Brain pericyte (primary cell): ENCODE results near the gene ITGA2B.
"Not testable (repeated sequence)": the region's sequence is repeated elsewhere in the genome, so short reads cannot be mapped to it uniquely, and the experiment has no call there.

Experiments used
- DNase-seq: peaks from one replicate; pipeline ENCODE4 v3.0.0-alpha.2; 2012; ENCODE audit warnings: low read depth, low spot score

ITGA2B gene

DNA sequence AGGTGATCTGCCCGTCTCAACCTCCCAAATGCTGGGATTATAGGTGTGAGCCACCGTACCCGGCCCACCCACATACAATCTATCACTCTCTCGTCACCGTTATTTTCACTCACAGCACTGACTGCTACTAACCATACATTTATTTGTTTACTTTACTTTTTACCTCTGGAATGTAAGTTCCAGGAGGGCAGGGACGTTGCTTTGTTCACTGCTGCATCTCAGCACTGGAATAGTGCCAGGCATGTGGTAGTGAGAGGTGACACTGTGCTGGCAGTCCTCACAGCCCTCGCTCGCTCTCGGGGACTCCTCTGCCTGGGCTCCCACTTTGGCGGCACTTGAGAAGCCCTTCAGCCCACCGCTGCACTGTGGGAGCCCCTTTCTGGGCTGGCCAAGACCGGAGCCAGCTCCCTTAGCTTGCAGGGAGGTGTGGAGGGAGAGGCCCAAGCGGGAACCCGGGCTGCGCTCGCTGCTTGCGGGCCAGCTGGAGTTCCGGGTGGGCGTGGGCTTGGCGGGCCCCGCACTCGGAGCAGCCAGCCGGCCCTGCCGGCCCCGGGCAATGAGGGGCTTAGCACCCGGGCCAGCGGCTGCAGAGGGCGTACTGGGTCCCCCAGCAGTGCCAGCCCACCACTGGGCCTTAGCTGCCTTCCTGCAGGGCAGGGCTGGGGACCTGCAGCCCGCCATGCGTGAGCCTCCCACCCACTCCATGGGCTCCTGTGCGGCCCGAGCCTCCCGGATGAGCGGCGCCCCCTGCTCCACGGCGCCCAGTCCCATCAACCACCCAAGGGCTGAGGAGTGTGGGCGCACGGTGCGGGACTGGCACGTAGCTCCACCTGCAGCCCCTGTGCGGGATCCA is 20.8 kb downstream of the ITGA2B start:
- not testable (repeated sequence) for DNase-seq

DNA sequence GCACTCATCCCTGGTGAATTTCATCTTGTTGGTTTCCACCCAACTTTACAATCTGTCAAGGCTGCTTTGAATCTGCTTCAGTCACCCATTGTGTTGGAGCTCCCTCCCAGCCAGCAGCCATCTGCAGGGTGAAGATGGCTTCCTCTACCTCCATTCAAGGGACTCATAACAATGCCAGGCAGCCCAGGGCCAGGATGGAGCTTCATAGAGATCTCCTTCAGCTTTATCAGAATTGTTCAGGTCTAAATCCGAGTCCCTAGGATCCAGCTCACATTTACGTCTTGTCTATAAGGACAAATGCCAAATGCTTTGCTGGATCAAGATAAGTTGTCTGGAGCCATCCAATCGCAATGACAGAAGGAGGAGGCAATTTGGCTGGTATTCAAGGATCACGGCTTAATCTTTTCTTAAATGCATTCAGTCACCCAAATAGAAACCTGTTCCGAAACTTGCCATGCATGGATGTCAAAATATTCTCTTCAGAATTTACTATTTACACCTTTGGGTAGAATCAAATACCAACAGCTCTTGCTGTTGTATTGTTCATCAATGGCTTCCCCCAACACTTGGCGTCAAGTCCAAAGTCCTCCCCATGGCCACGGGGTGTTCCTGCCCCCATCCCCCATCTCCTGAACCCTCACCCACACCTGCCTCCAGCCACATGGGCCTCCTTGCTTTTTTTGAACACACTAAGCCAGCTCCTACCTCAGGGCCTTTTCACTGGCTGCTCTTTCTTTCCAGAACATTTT is 22.0 kb downstream of the ITGA2B start:
- no peak for DNase-seq

DNA sequence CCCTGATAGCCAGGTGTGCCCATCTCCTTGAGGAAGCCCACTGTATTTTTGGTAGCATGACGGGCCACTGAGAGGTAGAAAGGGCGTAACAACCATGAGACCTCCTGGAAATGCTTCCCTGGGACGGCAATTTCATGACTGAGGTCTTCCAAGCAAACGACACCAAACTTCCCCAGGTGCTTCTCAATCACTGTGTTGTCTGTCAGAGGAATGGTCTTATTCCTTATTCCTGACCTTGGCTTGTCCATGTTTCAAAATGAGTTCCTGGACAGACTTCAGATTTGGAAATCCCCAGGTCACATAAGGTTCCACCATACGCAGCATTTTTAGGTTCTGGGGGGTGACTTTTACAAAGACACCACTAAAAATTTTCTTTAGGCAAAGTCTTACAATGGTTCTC is 24.4 kb downstream of the ITGA2B start:
- not testable (repeated sequence) for DNase-seq

DNA sequence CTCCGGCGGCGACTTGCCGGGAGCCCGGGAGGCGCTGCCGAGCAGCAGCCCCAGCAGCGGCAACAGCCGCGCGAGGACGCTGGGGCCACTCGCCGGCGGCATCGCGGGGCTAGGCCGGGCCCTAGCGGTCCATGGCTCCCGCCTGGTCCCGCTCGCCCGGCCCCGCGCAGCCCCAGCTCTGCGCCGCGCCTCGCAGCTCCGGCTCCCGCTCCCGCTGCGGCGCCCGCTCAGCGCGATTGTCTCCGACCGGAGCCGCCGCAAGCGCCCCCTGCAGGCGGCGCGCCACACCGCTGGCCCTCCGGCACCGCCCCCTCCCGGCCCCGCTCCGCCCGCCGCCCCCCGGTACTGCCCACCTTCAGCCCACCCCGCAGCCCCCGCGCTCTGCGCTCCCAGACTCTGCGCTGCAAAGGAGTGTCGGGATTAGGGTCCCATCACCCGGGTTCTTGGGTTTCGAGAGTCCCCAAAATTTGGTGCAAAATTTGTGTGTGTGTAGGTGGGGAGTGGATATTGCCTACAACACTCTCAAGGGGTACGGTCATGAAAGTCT is 25.8 kb downstream of the ITGA2B start, which contains the start of gene FAM171A2:
FAM171A2 (minus strand) TSS at position 241 of the 547 bp plus-strand sequence; CDS start at position 102, 139 bp downstream.
- no peak for DNase-seq

DNA sequence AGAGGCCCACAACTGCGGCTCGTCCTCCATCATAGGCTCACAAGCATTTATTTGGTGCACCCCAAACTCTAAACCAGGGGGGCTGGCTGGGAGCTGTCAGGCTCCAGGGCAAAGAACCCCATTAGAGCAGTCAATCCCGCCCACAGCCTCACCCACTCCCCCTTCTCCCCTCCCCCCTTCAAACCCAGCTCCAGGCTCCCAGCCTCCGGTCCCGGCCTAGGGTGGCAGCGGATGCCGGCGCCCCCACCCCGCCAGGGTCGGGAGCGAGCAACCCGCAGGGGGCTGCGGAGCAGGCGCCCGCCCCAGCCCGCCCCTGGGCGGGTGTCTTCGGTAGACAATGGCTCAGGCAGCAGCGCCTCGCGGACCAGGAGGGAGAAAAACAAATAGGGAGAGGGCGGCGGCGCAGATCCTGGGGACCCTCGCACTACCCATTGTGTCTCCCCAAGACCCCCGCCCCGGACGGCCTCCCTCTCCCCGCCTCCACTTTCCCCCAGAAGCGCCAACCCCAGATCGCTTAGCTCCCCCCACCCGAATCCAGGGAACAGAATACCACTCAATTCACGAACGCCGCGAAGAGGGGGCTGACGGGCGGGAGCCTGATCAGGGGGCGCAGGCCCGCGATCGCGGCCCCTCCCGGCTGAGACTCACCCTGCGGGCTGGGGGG is 26.4 kb downstream of the ITGA2B start:
- DNase-seq: no peak

DNA sequence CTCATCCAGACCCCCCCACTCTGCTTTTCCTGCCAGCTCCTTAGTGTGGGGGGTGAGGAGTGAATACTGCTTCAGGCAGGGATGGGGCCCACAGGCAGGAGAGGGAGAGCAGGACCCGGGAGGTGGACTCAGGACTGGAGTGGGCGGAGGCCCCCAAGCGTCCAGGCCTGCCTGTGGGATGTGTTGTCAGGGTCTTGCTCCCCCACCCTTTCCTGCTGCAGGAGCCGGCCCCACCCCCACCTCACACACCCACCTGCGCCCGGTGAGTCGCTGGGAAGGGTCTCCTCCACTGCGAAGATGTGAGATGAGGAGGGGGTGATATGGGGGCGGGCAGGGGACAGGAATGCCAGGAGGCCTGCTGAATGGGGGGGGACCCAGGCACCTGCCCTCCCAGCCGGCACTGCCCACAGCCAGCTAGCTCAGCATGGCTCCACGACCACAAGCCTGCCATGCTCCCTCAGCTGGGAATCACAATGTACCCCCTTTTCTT is 26.9 kb downstream of the ITGA2B start:
- no peak for DNase-seq

DNA sequence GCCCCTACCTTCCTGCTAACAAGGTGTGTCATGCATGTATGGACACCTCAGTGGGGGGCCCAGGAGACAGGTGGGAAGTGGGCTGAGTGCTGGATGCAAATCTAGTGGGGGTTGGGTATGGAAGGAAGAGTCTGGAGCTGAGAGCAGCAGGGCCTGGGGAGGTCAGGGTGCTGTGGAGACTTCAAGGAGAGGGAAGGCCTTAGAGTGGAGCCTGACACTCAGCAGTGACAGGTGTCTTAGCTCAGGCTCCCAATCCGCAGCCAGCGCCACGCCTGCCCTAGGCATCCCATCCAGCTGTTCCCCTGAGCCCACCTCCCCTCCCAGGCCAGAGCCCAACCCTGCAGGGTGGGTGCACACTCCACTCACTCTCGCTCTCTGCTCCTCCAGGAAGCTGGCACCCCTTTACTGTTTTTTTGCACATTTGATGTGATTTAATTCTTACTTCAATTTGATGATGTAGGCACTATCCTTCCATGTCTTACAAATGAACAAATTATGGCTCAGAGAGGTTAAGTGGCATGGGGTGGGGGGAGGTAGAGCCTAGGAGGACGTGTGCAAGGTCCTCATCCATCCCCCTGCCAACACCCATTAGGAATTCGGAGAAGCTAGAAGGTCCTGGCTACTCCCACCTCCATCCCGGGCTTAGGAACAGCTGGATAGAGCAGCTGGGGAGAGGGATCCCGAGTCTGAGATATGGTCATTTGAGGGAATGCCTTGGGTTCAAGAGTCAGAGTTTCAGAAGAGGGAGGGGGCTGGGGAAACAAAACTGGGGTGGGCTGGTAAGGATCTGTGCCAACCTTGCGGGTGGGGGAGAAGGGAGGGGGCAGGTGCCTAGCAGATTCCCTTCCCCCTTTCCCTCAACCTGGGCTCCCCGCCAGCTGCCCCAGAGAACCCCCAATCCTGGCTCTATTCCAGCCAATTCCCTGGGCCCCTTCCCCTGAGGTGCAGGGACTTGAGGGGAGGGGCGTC is 27.9 kb downstream of the ITGA2B start:
- no peak for DNase-seq

DNA sequence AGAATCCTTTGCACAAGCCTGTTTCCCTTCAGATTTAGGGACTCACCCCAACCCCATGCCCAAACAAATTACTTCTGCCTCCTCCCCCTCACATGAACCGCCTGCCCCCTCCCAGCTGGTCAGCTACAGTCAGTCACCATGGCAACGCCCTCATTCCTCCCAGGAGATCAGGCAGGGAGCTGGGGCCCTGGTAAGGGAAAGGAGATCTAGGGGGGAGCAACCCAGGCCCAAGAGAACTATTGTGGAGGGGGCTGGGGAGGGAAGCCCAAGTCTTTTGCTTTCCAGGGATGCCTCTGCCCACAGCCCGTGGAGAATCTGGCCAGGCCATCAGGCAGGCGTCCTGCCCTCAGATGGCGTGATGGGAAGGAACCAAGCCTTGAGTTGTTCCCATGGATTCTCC is 28.6 kb downstream of the ITGA2B start:
- no peak for DNase-seq

DNA sequence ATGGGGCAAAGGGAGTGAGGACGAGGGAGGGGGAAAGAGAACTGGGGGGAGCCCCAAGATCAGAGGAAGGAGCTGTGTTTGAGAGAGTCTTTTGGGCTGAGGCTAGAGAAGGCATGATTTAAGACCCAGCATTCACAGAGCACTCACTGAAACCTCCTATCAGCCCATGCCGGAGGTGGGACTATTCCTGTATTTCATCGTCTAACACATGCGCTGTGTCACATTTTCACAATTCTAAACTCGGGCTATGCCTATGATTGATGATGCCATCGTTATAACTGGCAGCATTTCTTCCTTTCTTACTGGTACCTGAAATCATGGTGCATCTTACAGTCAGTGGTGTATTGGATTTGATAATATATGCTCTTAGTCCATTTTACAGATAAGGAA is 29.3 kb downstream of the ITGA2B start:
- DNase-seq: no peak

DNA sequence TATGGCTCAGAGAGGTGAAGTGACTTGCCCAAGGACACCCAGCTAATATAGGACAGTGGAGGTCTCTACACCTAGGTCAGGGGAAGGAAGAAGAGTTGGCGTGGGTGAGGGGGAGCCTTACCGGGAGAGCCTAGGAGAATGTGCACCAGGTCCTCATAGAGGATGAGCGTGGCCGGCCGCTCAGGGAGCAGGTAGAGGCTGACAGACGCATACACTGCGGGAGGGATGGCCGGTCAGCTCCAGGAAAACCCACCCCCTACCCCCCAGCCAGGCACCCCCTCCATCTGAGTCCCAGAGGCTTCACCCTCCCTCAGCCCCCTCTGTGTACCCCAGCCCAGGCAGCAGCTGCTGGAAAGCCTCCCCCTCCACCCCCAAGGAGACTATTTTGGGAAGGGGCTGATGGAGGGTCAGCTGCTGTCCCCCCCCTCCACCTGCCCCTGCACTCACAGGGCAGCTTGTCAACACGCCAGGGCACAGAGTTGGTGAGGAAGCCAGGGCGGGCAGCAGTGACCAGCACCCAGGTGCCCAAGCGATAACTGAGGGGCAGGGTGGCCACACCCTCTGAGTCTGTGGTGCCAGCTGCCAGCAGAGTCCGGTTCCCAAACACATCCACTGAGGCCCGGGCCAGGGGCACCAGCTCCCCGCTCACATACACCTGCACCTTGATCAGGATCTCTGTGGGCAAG is 29.8 kb downstream of the ITGA2B start:
- DNase-seq: no peak

DNA sequence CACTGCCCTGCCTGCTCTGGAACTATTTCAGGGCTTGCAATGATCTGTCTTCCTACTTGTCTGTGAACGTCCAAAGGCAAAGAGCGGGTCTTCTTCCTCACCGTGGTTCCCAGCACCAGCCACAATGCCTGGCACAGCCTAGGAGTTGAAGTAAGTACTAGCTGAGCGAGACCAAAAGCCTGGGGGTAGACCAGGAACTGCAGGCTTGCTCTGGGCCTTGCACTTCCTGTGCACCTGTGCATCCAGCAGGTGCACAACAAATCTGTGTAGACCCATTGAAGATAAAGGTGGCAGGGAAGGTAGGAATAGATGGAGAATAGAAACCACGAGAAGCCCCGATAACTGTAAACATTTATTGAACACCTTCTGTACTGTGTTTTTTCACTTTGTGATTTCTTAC is 30.4 kb downstream of the ITGA2B start:
- DNase-seq: no peak

DNA sequence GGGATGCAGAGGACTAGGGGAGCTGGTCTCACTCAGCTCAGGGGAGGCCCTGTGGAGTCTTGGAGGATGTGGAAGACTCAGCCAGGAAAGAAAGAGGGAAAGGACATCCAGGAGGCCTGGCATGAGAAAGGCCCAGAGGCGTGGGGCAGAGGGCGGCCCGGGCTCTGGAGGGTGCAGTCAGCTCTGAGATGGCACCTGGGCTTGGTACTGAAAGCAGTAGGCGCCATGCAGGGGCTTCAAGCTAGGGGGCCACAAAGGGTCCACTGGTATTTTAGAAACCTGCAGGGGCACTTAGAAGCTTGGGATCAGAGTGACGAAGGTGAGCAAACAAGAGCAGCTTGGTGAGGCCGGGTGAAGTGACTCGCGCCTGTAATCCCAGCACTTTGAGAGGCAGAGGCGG is 31.4 kb downstream of the ITGA2B start:
- DNase-seq: no peak

DNA sequence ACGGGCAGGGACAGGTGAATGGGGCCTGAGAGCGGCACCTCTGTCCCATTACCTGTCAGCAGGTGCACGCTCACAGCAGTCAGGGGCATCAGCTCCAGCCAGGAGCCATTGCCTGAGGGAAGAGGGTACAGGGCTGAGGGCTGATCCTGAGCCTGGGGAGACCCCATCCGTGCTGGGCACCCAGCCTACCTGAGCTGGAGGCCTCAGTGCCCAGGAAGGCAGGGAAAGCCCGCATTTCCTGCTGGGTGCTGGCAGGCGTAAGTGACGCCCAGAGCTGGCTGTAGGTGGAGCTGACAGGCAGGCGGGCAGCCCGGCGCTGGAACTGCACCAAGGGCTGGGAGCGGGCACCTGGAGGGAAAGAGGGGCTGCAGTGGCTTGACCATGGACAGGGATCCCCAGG is 33.2 kb downstream of the ITGA2B start:
- DNase-seq: no peak

DNA sequence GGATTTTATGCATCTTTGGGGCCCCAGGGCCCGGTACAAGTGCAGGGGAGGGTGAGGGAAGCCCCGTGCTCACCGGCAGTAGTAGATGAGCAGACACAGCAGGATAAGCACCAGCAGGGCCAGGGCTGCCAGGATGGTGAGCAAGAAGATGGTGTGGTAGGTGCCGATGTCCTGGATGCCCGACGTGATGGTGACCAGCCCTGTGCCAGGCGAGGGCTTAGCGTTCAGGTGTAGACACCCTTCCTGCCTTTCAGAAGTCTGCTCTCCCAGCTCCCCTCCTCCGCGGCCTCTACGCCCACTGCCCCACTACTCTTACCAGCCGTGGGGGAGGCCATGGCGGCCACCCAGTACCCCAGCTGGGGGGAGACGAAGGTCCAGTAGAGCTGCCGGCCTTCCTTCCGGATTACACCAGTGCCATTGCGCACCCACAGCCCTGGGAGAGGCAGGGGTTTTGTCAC is 33.8 kb downstream of the ITGA2B start:
- DNase-seq: no peak

DNA sequence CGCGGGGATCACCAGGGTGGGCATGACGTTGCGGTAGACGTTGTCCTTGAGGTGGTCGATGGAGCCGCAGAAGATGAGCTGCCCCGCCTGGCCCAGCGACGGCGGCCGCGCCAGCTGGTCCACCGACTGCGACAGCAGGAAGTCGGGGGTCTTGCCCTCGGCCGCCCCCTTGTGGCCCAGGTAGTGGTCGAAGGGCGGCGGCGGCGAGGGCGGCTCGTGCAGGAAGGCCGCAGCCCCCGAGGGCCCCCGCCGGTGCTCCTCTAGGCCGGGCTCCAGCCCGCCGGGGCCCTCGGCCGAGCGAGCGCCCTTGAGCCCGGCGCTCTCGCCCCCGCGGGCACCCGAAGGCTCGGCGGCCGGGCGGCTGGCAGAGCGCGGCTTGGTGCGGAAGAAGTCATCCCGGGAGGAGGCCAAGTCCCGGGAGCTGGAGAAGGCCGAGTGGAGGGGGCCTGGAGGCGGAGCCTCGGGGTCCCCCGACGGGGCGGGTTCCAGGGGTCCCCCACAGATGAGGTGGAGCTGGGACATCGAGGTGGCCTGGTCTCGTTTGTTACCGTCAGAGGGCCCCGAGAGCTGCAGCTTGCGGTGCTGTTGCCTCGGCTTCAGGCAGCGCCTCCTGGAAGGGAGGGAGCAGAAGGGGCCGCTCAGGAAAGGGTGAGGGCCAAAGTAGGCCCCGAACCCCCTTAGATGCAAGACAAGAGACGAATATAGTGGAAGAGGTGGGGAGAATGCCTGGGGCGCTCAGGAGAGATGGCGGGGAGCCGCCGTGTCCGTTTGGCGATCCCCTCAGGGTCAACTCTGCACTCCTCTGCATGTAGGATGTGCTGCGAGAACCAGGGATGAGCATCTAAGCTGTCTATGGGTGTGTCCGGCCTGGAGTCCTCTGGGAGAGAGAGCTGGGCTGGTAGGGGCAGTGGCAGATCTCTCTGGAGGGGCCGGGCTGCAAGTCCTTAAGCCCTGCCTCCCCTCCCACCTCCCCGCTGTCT is 34.6 kb downstream of the ITGA2B start:
- DNase-seq: no peak

DNA sequence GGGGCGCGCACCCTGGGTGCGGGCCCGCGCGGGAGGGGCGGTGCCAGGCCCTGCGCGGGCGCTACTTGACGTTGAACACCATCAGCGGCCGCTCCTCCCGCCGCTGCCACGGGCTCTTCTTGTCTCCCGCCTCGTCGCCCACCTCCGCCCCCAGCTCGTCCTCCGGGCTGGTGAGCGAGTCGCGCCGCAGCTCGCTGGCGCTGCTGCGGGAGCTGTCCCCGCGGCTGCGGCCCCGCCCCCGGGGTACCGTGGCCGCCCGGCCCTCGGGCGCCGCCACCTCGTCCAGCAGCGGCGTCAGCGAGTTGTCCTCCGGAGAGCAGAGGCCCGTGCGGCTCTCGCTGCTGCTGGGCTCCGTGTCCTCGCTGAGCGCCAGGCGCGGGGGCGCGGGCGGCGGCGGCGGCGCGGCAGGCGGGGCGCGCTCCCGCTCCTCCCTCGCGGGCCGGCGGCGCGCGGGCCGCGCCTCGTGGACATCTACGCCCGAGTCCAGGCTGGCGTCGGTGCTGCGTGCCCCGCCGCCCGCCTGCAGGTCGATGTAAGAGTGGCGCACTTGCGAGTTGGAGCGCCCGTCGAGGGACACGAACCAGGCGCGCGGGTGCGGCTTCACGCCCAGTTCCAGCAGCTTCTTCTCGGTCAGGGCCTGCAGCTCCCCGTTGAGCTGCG is 35.6 kb downstream of the ITGA2B start:
- no peak for DNase-seq

DNA sequence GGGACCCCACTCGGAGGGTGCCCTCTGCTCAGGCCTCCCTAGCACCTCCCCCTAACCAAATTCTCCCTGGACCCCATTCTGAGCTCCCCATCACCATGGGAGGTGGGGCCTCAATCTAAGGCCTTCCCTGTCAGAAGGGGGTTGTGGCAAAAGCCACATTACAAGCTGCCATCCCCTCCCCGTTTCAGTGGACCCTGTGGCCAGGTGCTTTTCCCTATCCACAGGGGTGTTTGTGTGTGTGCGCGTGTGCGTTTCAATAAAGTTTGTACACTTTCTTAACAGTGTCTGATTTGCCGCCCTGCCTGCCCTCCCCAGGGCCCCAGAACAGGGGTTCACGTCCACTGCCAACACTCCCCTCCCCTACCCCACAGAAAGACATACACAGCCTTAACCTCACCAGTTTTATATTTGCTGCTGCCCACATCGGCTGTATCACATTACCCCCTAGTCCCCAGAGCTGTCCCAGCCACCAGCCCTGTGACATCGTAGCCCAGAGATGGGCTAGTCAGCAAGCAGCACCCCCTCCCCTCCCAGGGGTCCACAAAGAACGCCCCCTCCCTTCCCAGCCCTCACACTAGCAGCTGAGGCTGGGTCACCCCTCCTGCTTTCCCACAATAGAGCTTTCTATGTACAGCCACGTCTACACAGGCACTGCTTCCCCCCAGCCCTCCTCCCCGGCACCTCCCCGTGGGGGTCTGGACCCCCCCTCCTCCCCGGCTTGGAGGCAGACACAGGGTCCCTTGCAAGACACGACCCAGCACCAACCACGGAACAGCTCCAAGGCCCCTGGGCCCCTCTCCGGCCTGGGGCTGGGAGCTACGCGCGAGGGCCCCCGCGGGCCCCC is 36.4 kb downstream of the ITGA2B start:
- DNase-seq: no peak
